PC-3 (cell line): ENCODE results near the gene HGD. TPM values are rescaled to one million over a fixed set of nuclear protein-coding genes. Genes with fewer than 3 reads are reported as not detected.
A peak's percentile ranks its signal among the peaks of the same experiment; 100 is the strongest.
"Not testable (repeated sequence)": the region's sequence is repeated elsewhere in the genome, so short reads cannot be mapped to it uniquely, and the experiment has no call there.

Source experiments
- ATAC-seq: fragments of 200-7000 bp; cut with Tn5 transposase; 2 replicates; pipeline ENCODE4 v1.9.1; 2020; ENCODE audit warnings: mild to moderate bottlenecking, moderate library complexity
- BruUV-seq: library from RNA; stranded (reverse); fragments of 400-500 nt; replicated peaks from 2 replicates; lab custom pipeline; 2021; lab: Mats Ljungman, UMichigan
- CTCF ChIA-PET: fragments of 300-600 bp; sonication (Branson Sonifier 250); formaldehyde crosslinking; loops from one replicate; lab custom pipeline; 2022; ENCODE audit warnings: antibody characterized with exemption; lab: Charles Lee
- POLR2A ChIA-PET: fragments of 300-600 bp; sonication (Branson Sonifier 250); formaldehyde crosslinking; loops from one replicate; lab custom pipeline; 2022; ENCODE audit warnings: antibody characterized with exemption; ENCODE audit not compliant: unreplicated experiment; lab: Charles Lee
- DNase-seq: peaks from one replicate; pipeline ENCODE4 v3.0.0-alpha.2; 2015
- H2AFZ ChIP-seq: fragments of 300-600 bp; sonication (generic); 2 replicates; pipeline ENCODE4 v1.6.0; 2016; ENCODE audit warnings: antibody characterized with exemption, low read length
- H3F3A ChIP-seq: fragments of 300-600 bp; sonication (generic); one replicate; pipeline ENCODE4 v1.6.0; 2017; ENCODE audit warnings: antibody characterized with exemption, low read length, control low read depth, mild to moderate bottlenecking; ENCODE audit not compliant: unreplicated experiment
- H3K27ac ChIP-seq: fragments of 300-600 bp; sonication (generic); 2 replicates; pipeline ENCODE4 v1.5.1; 2016; ENCODE audit warnings: mild to moderate bottlenecking, low read length
- H3K27me3 ChIP-seq: fragments of 300-600 bp; sonication (generic); 2 replicates; pipeline ENCODE4 v1.6.1; 2016; ENCODE audit warnings: low read length, mixed read lengths
- H3K36me3 ChIP-seq: fragments of 300-600 bp; sonication (generic); 2 replicates; pipeline ENCODE4 v1.6.1; 2016; ENCODE audit warnings: low read depth, mixed run types, low read length, mixed read lengths
- H3K4me1 ChIP-seq: fragments of 300-600 bp; sonication (generic); 2 replicates; pipeline ENCODE4 v1.5.1; 2016; ENCODE audit warnings: low read length; ENCODE audit not compliant: insufficient read depth
- H3K4me2 ChIP-seq: fragments of 300-600 bp; sonication (generic); 2 replicates; pipeline ENCODE4 v1.6.0; 2016; ENCODE audit warnings: low read length
- H3K4me3 ChIP-seq: fragments of 300-600 bp; sonication (generic); 2 replicates; pipeline ENCODE4 v1.5.1; 2016; ENCODE audit warnings: mild to moderate bottlenecking, low read length, mixed read lengths
- H3K79me2 ChIP-seq: fragments of 300-600 bp; sonication (generic); 2 replicates; pipeline ENCODE4 v1.6.1; 2017; ENCODE audit warnings: low read length, mixed read lengths
- H3K9ac ChIP-seq: fragments of 300-600 bp; sonication (generic); 2 replicates; pipeline ENCODE4 v1.6.0; 2016; ENCODE audit warnings: mild to moderate bottlenecking, low read length
- H3K9me2 ChIP-seq: fragments of 300-600 bp; sonication (generic); replicated peaks from 2 replicates; pipeline ENCODE4 v1.6.1; 2016; ENCODE audit warnings: mixed run types, low read length, mixed read lengths
- H3K9me3 ChIP-seq: fragments of 300-600 bp; sonication (generic); 2 replicates; pipeline ENCODE4 v1.6.1; 2016; ENCODE audit warnings: low read length, mixed read lengths
- H4K20me1 ChIP-seq: fragments of 300-600 bp; sonication (generic); 2 replicates; pipeline ENCODE4 v1.6.1; 2016; ENCODE audit warnings: low read length, mixed read lengths
- EZH2 ChIP-seq: fragments of 300-600 bp; sonication (generic); IDR thresholded peaks from one replicate; pipeline ENCODE4 v1.6.1; 2017; ENCODE audit warnings: antibody characterized with exemption, mild to moderate bottlenecking, low read length; ENCODE audit not compliant: unreplicated experiment
- EZH2phosphoT487 ChIP-seq: fragments of 300-600 bp; sonication (generic); IDR thresholded peaks from 2 replicates; pipeline ENCODE4 v1.6.1; 2018; ENCODE audit warnings: mild to moderate bottlenecking, antibody characterized with exemption, low read length, borderline replicate concordance
- intact Hi-C: fragments of 100-400 bp; cut with micrococcal nuclease; formaldehyde crosslinking; loops from 2 replicates; pipeline ENCODE4 v1.9.0; 2023
- total RNA-seq: library from RNA; depleted of rRNA; stranded (reverse); fragments of >200 nt; gene quantifications from 2 replicates; pipeline ENCODE4 v1.2.3, GENCODE V29; 2014
- TF ChIP-seq, protein P1 (sequence below): fragments of 300-600 bp; sonication (generic); conservative IDR thresholded peaks from 2 replicates; pipeline ENCODE4 v1.5.1; 2017; ENCODE audit warnings: antibody characterized with exemption, low read depth, mild to moderate bottlenecking, low read length

HGD gene
- total RNA-seq, 1 experiment from 2014 or later = 0.11 TPM

DNA sequence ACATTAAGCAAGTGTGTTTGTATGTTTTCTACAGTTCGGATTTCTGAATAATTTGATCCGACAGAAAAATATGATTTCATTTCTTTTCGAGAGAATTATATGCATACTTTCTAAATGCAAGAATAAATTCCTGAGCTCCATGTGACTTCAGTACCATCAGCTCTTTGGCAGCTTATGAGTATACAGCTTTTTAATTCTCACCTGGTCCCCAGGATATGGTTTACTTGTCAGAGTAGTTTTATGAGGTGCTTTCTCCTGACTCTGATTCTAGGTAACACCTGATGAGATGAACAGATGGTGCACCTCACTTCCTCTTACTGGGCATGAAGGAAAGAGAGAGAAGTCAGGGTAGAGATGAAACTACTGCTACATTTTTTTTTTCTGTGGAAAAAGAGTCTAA lies 3.1 kb downstream of the HGD start:
- intact Hi-C loops = no loop called here
- H3K27ac ChIP-seq = peak overlapping the region; percentile 28
- BruUV-seq = no TSS peak
- no peaks in the 10 kb centered on the region for H3K36me3 ChIP-seq
- POLR2A ChIA-PET = interaction anchor here (0.5 to 0.6 kb wide), 2 partner anchors 54 to 83 kb away, joined by 3 to 4 read pairs; partner anchors contain the start of gene NDUFB4
- H3K9ac ChIP-seq = 0 out of 2 replicates have a peak overlapping the region, but pooled peaks have one; percentile 2
- H3K4me3 ChIP-seq = no peak overlapping the region
- peaks cover 26% of the 10 kb centered on the region for H3K4me1 ChIP-seq
- no peaks in the 10 kb centered on the region for H3K27me3 ChIP-seq
- peak overlapping the region; percentile 69 for H2AFZ ChIP-seq
- no peaks in the 10 kb centered on the region for H4K20me1 ChIP-seq
- CTCF ChIA-PET = no interaction called here
- H3K9me2 ChIP-seq = no peaks in the 10 kb centered on the region
- ATAC-seq (no peak), DNase-seq (no peak)
- no peak for TF ChIP-seq EZH2phosphoT487
- no peak for TF ChIP-seq EZH2
- TF ChIP-seq, protein P1, sequence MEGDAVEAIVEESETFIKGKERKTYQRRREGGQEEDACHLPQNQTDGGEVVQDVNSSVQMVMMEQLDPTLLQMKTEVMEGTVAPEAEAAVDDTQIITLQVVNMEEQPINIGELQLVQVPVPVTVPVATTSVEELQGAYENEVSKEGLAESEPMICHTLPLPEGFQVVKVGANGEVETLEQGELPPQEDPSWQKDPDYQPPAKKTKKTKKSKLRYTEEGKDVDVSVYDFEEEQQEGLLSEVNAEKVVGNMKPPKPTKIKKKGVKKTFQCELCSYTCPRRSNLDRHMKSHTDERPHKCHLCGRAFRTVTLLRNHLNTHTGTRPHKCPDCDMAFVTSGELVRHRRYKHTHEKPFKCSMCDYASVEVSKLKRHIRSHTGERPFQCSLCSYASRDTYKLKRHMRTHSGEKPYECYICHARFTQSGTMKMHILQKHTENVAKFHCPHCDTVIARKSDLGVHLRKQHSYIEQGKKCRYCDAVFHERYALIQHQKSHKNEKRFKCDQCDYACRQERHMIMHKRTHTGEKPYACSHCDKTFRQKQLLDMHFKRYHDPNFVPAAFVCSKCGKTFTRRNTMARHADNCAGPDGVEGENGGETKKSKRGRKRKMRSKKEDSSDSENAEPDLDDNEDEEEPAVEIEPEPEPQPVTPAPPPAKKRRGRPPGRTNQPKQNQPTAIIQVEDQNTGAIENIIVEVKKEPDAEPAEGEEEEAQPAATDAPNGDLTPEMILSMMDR = no peak
- H3K9me3 ChIP-seq = no peaks in the 10 kb centered on the region
- peak overlapping the region; percentile 50 for H3K4me2 ChIP-seq
- H3F3A ChIP-seq = no peaks in the 10 kb centered on the region
- H3K79me2 ChIP-seq = no peaks in the 10 kb centered on the region

GRCh38 chr3:120678331-120678947 lies 3.6 kb downstream of the HGD start:
- ATAC-seq = peak; percentile 66
- H3K9ac ChIP-seq = peak overlapping the region; percentile 2; the same call in 1 of the 2 replicates

GRCh38 chr3:120677193-120677592 lies 4.8 kb downstream of the HGD start:
- H3K9me3 ChIP-seq, ATAC-seq, H3K27me3 ChIP-seq, CTCF ChIA-PET, POLR2A ChIA-PET, H3K9ac ChIP-seq, H3K9me2 ChIP-seq, H3K4me3 ChIP-seq, H3K36me3 ChIP-seq, H3K79me2 ChIP-seq, DNase-seq, H3K4me2 ChIP-seq, H4K20me1 ChIP-seq, H2AFZ ChIP-seq, H3K27ac ChIP-seq, intact Hi-C loops, H3F3A ChIP-seq, BruUV-seq: not testable (repeated sequence)
- peaks cover 17% of the 10 kb centered on the region for H3K4me1 ChIP-seq

More at GRCh38 chr3:120678331-120678947, 3.6 kb downstream of the HGD start:
- Histone ChIP-seq H3K27ac (peak overlapping the region; percentile 28), H3K4me2 (peak overlapping the region; percentile 50), H4K20me1 (no peaks in the 10 kb centered on the region), H3K4me3 (0 out of 2 replicates have a peak overlapping the region, but pooled peaks have one; percentile 11), H3K9me3 (no peaks in the 10 kb centered on the region), H3K27me3 (no peaks in the 10 kb centered on the region), H3F3A (no peaks in the 10 kb centered on the region), H2AFZ (peak overlapping the region; percentile 69), H3K4me1 (peaks cover 26% of the 10 kb centered on the region), H3K79me2 (no peaks in the 10 kb centered on the region), H3K36me3 (no peaks in the 10 kb centered on the region), H3K9me2 (no peaks in the 10 kb centered on the region)
- no TSS peak for BruUV-seq
- no peak for TF ChIP-seq EZH2phosphoT487
- ChIA-PET CTCF (no interaction called here), POLR2A (no interaction called here)
- intact Hi-C loops = no loop called here
- peak; percentile 58 for DNase-seq
